IPS-18c (cell line): ENCODE measurements around the gene MAGEA12.
"Not testable (repeated sequence)": the region's sequence is repeated elsewhere in the genome, so short reads cannot be mapped to it uniquely, and the experiment has no call there.

Experiments
- H3K4me3 ChIP-seq: 2 replicates; pipeline ENCODE4 v1.7.0; 2013; ENCODE audit warnings: low read depth, mild to moderate bottlenecking, low read length, moderate library complexity; ENCODE audit not compliant: insufficient read depth
- H3K9me3 ChIP-seq: one replicate; pipeline ENCODE4 v1.6.1; 2013; ENCODE audit warnings: mild to moderate bottlenecking, low read length, moderate library complexity; ENCODE audit not compliant: control insufficient read depth, insufficient read depth

MAGEA12 gene

GRCh38 chrX:152754871-152755270 is 21.3 kb downstream of the MAGEA12 start:
- H3K9me3 ChIP-seq, H3K4me3 ChIP-seq: not testable (repeated sequence)

GRCh38 chrX:152758918-152759317 is 25.4 kb downstream of the MAGEA12 start, which contains the start of gene CSAG3:
Gene CSAG3, plus strand, starts transcription at chrX:152759218.
- H3K4me3 ChIP-seq, H3K9me3 ChIP-seq: not testable (repeated sequence)

- not testable (repeated sequence) for H3K9me3 ChIP-seq, H3K4me3 ChIP-seq
These were observed 26.0 kb downstream of the MAGEA12 start for GRCh38 chrX:152759544-152759943.

- H3K9me3 ChIP-seq, H3K4me3 ChIP-seq: not testable (repeated sequence)
These were observed 28.0 kb downstream of the MAGEA12 start for GRCh38 chrX:152761582-152761981.

- not testable (repeated sequence) for H3K4me3 ChIP-seq, H3K9me3 ChIP-seq
These were observed 33.0 kb downstream of the MAGEA12 start for GRCh38 chrX:152766562-152766961.

- not testable (repeated sequence) for H3K4me3 ChIP-seq, H3K9me3 ChIP-seq
These were observed 36.2 kb downstream of the MAGEA12 start, which contains the start of gene MAGEA6 for GRCh38 chrX:152769549-152770289. Gene MAGEA6, minus strand, starts transcription at chrX:152769689. Its CDS starts 2,039 bp downstream, at chrX:152767650.

GRCh38 chrX:152787062-152787461 is 53.5 kb downstream of the MAGEA12 start:
- H3K9me3 ChIP-seq, H3K4me3 ChIP-seq: not testable (repeated sequence)
